ENCODE results near the gene MORN1. TPM values are rescaled to one million over a fixed set of nuclear protein-coding genes. Genes with fewer than 3 reads are reported as not detected.
A peak's percentile ranks its signal among the peaks of the same experiment; 100 is the strongest.

MORN1 gene
- polyA plus RNA-seq, 3 donors from 2014 or later, result 0.89 to 4.0 (median 3.9) TPM

- no peak for DNase-seq
- Mint-ChIP-seq H3K4me1 (peaks cover 53 to 64% of the 10 kb centered on the region in 2 donors), H3K27me3 (ENCODE audit: low read depth in 3 of 3) (peaks cover 18 to 44% (median 21%) of the 10 kb centered on the region in 3 donors), H3K36me3 (no peaks in the 10 kb centered on the region), H3K9me3 (no peaks in the 10 kb centered on the region), H3K4me3 (peak overlapping the region; percentile 85 to 91 (median 87)), H3K27ac (peak overlapping the region; percentile 93 to 99 (median 98))
These were observed 101.2 kb downstream of the MORN1 start for GRCh38 chr1:2290171-2290578.

GRCh38 chr1:2289607-2290006, 101.7 kb downstream of the MORN1 start:
- no peaks in the 10 kb centered on the region for H3K36me3 Mint-ChIP-seq
- H3K27me3 Mint-ChIP-seq (ENCODE audit: low read depth in 3 of 3), result peaks cover 18 to 44% (median 21%) of the 10 kb centered on the region in 3 donors
- no peaks in the 10 kb centered on the region for H3K9me3 Mint-ChIP-seq
- peak overlapping the region; percentile 85 to 91 (median 87) for H3K4me3 Mint-ChIP-seq
- no peak for DNase-seq
- H3K27ac Mint-ChIP-seq, result peak overlapping the region; percentile 93 to 99 (median 98)
- peaks cover 53 to 61% of the 10 kb centered on the region in 2 donors for H3K4me1 Mint-ChIP-seq

GRCh38 chr1:2288816-2289536, 102.4 kb downstream of the MORN1 start:
- H3K4me3 Mint-ChIP-seq, result peak overlapping the region in 2 of 5 donors; percentile 15 to 34
- peaks cover 17 to 44% (median 21%) of the 10 kb centered on the region in 3 donors for H3K27me3 Mint-ChIP-seq (ENCODE audit: low read depth in 3 of 3)
- no peaks in the 10 kb centered on the region for H3K36me3 Mint-ChIP-seq
- no peak for DNase-seq
- H3K27ac Mint-ChIP-seq, result peak overlapping the region in 4 of 6 donors; percentile 68 to 78 (median 73)
- no peaks in the 10 kb centered on the region for H3K9me3 Mint-ChIP-seq
- peaks cover 53 to 60% of the 10 kb centered on the region in 2 donors for H3K4me1 Mint-ChIP-seq

- peaks cover 16 to 42% (median 21%) of the 10 kb centered on the region in 3 donors for H3K27me3 Mint-ChIP-seq (ENCODE audit: low read depth in 3 of 3)
These were observed 103.0 kb downstream of the MORN1 start for GRCh38 chr1:2288311-2288710.

GRCh38 chr1:2287649-2288048, 103.7 kb downstream of the MORN1 start:
- H3K4me3 Mint-ChIP-seq, result no peak overlapping the region
- no peaks in the 10 kb centered on the region for H3K36me3 Mint-ChIP-seq
- H3K27me3 Mint-ChIP-seq (ENCODE audit: low read depth in 3 of 3), result peaks cover 16 to 41% (median 21%) of the 10 kb centered on the region in 3 donors
- H3K9me3 Mint-ChIP-seq, result no peaks in the 10 kb centered on the region
- no peak for DNase-seq
- peak overlapping the region in 1 of 6 donors; percentile 73 for H3K27ac Mint-ChIP-seq
- peaks cover 43 to 50% of the 10 kb centered on the region in 2 donors for H3K4me1 Mint-ChIP-seq

More at GRCh38 chr1:2288311-2288710, 103.0 kb downstream of the MORN1 start:
- Mint-ChIP-seq H3K27ac (peak overlapping the region in 5 of 6 donors; percentile 68 to 78 (median 73)), H3K4me1 (peaks cover 46 to 56% of the 10 kb centered on the region in 2 donors), H3K9me3 (no peaks in the 10 kb centered on the region), H3K4me3 (peak overlapping the region in 4 of 5 donors; percentile 42 to 69 (median 56)), H3K36me3 (no peaks in the 10 kb centered on the region)
- no peak for DNase-seq

- DNase-seq, result no peak
- Mint-ChIP-seq H3K9me3 (no peaks in the 10 kb centered on the region), H3K4me3 (no peak overlapping the region), H3K36me3 (no peaks in the 10 kb centered on the region), H3K27me3 (ENCODE audit: low read depth in 3 of 3) (peaks cover 16 to 38% (median 20%) of the 10 kb centered on the region in 3 donors), H3K4me1 (peaks cover 36 to 43% of the 10 kb centered on the region in 2 donors), H3K27ac (peak overlapping the region in 5 of 6 donors; percentile 31 to 58 (median 40))
These were observed 104.4 kb downstream of the MORN1 start for GRCh38 chr1:2286923-2287322.

GRCh38 chr1:2284932-2285331, 106.4 kb downstream of the MORN1 start:
- H3K27ac Mint-ChIP-seq, result no peak overlapping the region
- no peak overlapping the region for H3K4me3 Mint-ChIP-seq
- peaks cover 16 to 23% of the 10 kb centered on the region in 2 donors for H3K4me1 Mint-ChIP-seq
- DNase-seq, result no peak
- no peaks in the 10 kb centered on the region for H3K36me3 Mint-ChIP-seq
- no peaks in the 10 kb centered on the region for H3K9me3 Mint-ChIP-seq
- peaks cover 1 to 22% (median 2%) of the 10 kb centered on the region in 3 donors for H3K27me3 Mint-ChIP-seq (ENCODE audit: low read depth in 3 of 3)

GRCh38 chr1:2283991-2284895, 107.1 kb downstream of the MORN1 start:
- peaks cover 12 to 22% of the 10 kb centered on the region in 2 donors for H3K4me1 Mint-ChIP-seq
- no peaks in the 10 kb centered on the region for H3K9me3 Mint-ChIP-seq
- H3K4me3 Mint-ChIP-seq, result no peak overlapping the region

GRCh38 chr1:2283371-2283990, 107.9 kb downstream of the MORN1 start:
- H3K27ac Mint-ChIP-seq, result no peak overlapping the region
- peaks cover 0 to 19% (median 2%) of the 10 kb centered on the region in 3 donors for H3K27me3 Mint-ChIP-seq (ENCODE audit: low read depth in 3 of 3)
- no peak for DNase-seq
- peaks cover 11 to 16% of the 10 kb centered on the region in 2 donors for H3K4me1 Mint-ChIP-seq
- H3K9me3 Mint-ChIP-seq, result no peaks in the 10 kb centered on the region
- no peak overlapping the region for H3K4me3 Mint-ChIP-seq
- no peaks in the 10 kb centered on the region for H3K36me3 Mint-ChIP-seq

More at GRCh38 chr1:2283991-2284895, 107.1 kb downstream of the MORN1 start:
- Mint-ChIP-seq H3K27me3 (ENCODE audit: low read depth in 3 of 3) (peaks cover 0 to 21% (median 2%) of the 10 kb centered on the region in 3 donors), H3K36me3 (no peaks in the 10 kb centered on the region), H3K27ac (no peak overlapping the region)
- no peak for DNase-seq

- H3K27me3 Mint-ChIP-seq (ENCODE audit: low read depth in 3 of 3), result peaks cover 0 to 13% (median 0%) of the 10 kb centered on the region in 3 donors
- no peaks in the 10 kb centered on the region for H3K9me3 Mint-ChIP-seq
- no peaks in the 10 kb centered on the region for H3K36me3 Mint-ChIP-seq
- DNase-seq, result no peak
- H3K4me1 Mint-ChIP-seq, result peaks cover 6 to 13% of the 10 kb centered on the region in 2 donors
- H3K4me3 Mint-ChIP-seq, result no peak overlapping the region
- no peak overlapping the region for H3K27ac Mint-ChIP-seq
These were observed 108.6 kb downstream of the MORN1 start for GRCh38 chr1:2282556-2283270.

- Mint-ChIP-seq H3K4me3 (no peak overlapping the region), H3K4me1 (peaks cover 21 to 28% of the 10 kb centered on the region in 2 donors), H3K9me3 (no peaks in the 10 kb centered on the region), H3K27me3 (ENCODE audit: low read depth in 3 of 3) (peaks cover 0 to 27% (median 0%) of the 10 kb centered on the region in 3 donors), H3K27ac (peak overlapping the region in 1 of 6 donors; percentile 31), H3K36me3 (no peaks in the 10 kb centered on the region)
- no peak for DNase-seq
These were observed 111.5 kb downstream of the MORN1 start for GRCh38 chr1:2279817-2280216.

GRCh38 chr1:2279210-2279639, 112.1 kb downstream of the MORN1 start:
- H3K27ac Mint-ChIP-seq, result peak overlapping the region in 1 of 6 donors; percentile 50
- H3K4me3 Mint-ChIP-seq, result no peak overlapping the region
- H3K9me3 Mint-ChIP-seq, result no peaks in the 10 kb centered on the region
- H3K36me3 Mint-ChIP-seq, result no peaks in the 10 kb centered on the region
- DNase-seq, result no peak
- peaks cover 0 to 30% (median 0%) of the 10 kb centered on the region in 3 donors for H3K27me3 Mint-ChIP-seq (ENCODE audit: low read depth in 3 of 3)
- H3K4me1 Mint-ChIP-seq, result peaks cover 21 to 28% of the 10 kb centered on the region in 2 donors
